Amygdala (tissue), 56 donors: ENCODE results near the gene TBCD.
"Not testable (repeated sequence)": the region's sequence is repeated elsewhere in the genome, so short reads cannot be mapped to it uniquely, and the experiment has no call there.

Source experiments
- DNase-seq, 56 donors: peaks; one replicate each; lab custom pipeline; 2025; lab: John Stamatoyannopoulos, UW

Gene TBCD

DNA sequence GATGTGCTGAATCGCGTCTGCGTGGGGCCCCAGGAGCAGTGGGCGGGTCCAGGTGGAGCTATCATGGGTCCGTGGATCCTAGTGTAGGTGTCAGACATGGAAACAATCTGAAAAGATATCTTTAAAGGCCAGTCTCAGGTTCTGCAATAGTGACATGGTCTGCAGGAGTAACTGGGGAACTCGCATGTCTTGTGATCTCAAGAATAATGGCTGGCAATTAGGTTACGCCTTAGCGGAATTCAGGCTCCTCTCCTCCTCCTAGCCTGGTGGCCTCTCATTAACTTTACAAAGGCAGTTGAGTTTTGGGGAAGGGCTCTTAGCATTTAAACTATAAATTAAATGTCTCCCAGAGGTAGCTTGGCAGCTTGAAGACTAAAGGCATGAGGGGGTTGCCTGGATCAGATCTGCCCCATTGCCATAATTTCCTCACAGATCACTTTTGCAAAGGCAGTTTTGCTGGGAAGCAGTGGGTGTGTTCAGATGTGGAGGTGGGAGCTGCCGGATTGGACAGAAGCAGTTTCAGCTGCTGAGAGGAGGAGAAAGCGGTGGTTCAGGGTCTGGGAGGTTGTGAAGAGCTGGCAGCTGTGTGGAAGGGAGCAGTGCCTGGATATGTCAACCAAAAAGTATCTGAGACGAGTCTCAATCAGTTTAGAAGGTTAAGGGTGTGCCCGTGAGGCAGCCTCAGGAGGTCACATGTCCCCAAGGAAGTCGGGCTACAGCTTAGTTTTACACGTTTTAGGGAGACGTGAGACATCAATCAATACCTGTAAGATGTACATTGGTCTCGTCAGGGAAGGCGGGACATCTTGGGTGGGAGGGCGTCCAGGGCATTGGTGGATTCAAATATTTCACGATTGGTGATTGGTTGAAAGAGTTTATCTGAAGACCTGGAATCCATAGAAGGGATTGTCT, 2.7 kb downstream of the TBCD start:
- peak in 10 of 56 donors; percentile 12 to 75 (median 52) for DNase-seq

GRCh38 chr17:82756166-82756565, 4.3 kb downstream of the TBCD start:
- DNase-seq = no peak

GRCh38 chr17:82765371-82765770, 13.5 kb downstream of the TBCD start:
- peak in 3 of 56 donors; percentile 12 to 17 (median 13) for DNase-seq

DNA sequence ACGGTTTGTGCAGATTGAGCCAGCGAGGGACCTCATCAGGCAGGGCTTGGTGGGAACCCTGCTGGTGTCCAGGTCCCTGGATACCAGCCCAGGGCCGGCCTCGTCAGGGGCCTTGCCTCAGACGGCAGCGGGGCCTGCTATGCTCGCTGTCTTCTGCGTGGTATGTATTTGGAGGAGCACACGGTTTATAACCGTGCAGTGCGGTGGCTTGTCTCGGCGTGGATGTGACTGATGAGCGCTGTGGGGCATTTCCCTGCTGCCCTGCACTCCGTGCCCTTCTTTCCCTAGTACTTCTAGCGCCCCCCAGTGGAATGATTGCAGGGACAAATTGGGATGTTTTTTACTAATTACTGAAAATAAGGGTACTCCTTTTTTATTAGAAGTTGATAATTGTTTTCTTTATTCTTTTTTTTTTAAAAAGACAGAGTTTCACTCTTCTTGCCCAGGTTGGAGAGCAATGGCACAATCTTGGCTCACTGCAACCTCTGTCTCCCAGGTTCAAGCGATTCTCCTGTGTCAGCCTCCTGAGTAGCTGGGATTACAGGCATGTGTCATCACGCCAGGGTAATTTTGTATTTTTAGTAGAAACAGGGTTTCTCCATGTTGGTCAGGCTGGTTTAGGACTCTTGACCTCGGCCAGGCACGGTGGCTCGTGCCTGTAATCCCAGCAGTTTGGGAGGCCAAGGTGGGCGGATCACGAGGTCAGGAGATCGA, 15.3 kb downstream of the TBCD start:
- DNase-seq = peak in 33 of 56 donors; percentile 3 to 77 (median 43)

- DNase-seq = no peak
Measured at GRCh38 chr17:82769041-82769440, 17.2 kb downstream of the TBCD start.

DNA sequence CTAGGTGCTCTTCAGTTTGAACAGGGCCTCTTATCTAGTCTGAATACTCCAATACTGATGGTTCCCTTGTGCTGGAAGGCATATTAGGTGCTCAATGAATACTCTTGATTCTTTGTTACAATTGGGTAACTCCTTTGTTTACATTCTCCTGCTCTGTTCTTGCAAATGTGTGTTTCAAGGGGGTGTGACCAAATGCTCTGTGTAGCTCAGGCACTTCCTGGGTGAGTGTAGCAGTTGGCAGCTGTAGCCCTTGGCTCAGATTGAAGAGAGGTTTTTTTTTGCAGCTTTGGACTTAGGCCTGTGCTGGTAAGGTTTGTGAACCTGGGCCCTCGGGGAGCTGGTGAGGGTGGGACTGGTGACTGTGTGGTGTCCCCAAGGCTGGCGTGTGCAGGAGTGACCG, 20.2 kb downstream of the TBCD start:
- DNase-seq = no peak

DNA sequence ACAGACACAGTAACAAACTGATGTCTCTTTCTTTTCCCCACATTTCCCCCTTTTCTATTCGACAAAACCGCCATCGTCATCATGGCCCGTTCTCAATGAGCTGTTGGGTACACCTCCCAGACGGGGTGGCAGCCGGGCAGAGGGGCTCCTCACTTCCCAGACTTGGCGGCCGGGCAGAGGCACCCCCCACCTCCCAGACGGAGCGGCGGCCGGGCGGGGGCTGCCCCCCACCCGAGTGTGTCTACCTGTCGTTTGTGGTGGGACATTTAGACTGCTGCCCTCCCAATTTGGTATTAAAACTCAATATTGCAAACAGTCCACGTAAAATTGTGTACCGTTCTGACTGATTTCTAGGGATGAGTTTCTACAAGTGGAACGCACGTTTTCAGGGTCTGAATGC, 22.6 kb downstream of the TBCD start:
- DNase-seq = not testable (repeated sequence)

DNA sequence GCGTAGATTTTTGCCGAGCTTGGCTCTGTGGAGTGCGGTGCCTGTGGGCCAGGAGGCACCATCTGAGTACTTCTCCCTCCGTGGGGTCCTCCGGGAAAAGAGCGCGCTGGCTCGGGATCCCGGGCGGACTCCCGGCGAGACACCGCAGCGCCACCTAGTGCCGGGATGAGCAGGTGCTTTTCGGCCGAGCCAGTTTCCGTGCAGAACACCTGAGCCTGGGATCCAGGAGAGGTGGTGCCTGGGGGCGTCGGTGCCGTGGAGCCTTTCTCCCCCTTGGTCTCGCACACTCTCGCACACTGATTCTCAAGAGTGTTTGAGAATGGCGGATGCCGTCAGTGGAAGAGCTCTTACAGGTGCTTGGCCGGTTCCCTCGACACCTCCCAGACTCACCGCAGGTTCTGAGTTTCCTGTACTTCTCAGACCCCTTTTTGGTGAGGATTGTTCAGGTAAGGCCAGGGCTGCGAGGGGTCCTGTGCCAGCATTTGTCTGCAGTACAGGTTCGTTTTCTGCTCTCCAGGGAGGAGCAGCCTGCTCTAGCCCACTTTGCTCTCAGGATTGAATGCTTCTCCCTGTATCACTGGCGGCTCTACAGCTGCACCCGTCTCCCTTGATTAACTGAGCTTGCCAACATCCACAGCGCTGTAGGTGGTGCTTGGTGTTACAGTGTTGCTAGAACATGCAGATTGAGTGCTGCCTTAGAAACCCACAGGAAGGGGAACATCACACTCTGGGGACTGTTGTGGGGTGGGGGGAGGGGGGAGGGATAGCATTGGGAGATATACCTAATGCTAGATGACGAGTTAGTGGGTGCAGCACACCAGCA, 23.3 kb downstream of the TBCD start:
- peak in 28 of 56 donors; percentile 13 to 71 (median 32) for DNase-seq

DNA sequence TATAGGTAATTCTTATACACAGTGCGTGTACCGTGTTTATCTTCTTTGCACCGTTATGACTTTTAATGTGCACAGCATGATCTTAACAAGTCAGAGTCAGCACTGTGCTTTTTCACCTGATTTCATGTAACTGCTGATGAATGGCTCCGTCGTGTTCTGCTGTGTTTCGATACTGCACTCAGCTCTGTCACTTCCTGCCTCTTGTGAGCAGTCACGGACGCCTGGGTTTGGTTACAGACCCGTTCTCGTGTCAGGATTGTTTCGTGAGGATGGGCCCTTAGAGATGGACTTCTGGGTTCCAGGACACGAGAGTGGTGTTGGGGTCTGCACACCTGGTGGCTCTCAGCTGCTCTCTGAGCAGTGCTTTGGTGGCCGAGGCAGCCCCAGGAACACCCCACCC, 24.6 kb downstream of the TBCD start:
- DNase-seq = no peak

- DNase-seq = peak in 1 of 56 donors; percentile 28
Measured at GRCh38 chr17:82777778-82778375, 26.0 kb downstream of the TBCD start.

- no peak for DNase-seq
Measured at GRCh38 chr17:82779541-82779940, 27.7 kb downstream of the TBCD start.

DNA sequence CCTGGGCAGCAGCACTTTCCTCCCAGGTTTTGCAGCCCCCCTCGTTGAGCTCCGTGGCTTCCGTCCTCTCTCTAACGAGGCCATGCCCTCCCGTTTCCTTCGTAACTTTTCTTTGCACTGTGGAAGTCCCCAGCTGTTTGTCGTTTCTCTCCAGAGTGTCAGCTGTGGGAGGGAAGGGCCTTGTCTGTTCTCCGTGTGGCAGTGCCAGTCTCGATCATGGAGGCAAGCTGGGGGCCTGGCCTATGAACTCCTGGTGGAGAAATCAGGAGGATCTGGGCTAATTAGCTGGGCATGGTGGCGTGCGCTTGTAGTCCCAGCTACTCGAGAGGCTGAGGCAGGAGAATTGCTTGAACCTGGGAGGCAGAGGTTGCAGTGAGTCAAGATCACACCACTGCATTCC, 28.3 kb downstream of the TBCD start:
- no peak for DNase-seq

- no peak for DNase-seq
Measured at GRCh38 chr17:82780971-82781893, 29.4 kb downstream of the TBCD start.

DNA sequence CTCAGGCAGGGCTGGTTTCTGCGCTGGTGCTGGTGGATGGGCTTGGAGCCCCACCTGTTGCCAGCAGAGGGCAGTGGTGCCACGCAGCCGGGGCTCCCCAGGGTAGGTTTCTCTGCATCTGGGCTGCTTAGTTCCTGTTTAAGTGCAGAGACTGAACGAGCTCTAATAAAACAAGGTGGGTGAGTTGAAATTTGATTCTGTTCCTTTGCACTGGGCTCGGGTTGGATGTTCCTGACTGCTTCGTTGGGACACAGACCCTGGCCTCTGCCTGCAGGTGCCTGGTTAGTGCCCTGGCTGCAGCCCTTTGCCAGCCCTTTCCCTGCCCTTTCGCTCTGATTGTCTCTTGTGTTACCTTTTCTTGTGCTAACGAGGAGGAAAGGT, 30.0 kb downstream of the TBCD start:
- peak in 49 of 56 donors; percentile 11 to 85 (median 56) for DNase-seq

DNA sequence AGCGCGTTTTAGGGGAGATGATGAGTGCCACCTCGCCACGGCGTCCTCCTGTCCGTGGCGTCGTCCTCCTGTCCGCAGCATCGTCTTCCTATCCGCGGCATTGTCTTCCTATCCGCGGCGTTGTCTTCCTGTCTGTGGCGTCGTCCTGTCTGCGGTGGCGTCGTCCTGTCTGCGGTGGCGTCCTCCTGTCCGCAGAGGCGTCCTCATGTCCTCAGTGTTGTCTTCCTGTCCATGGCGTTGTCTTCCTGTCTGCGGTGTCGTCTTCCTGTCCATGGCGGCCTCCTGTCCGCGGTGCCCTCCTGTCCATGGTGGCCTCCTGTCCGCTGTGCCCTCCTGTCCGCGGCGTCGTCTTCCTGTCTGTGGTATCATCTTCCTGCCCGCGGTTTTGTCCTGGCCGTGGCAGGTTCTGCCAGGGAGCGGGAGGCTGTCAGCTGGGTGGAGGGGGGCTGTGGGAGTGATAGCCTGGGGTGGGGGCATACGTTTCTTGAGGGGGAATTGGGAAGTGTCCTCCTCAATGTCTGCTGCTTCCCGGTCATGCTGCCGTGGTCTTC, 30.9 kb downstream of the TBCD start:
- DNase-seq = no peak

- no peak for DNase-seq
Measured at GRCh38 chr17:82783498-82783897, 31.6 kb downstream of the TBCD start.

DNA sequence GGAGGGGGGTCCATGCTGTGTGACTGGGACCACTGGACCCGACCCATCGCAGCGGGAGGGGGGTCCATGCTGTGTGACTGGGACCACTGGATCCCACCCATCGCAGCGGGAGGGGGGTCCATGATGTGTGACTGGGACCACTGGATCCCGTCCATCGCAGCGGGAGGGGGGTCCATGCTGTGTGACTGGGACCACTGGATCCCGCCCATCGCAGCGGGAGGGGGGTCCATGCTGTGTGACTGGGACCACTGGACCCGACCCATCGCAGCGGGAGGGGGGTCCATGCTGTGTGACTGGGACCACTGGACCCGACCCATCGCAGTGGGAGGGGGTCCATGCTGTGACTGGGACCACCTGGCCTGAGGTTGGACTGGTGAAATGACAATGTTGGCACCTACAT, 33.7 kb downstream of the TBCD start:
- DNase-seq = not testable (repeated sequence)

GRCh38 chr17:82786427-82786826, 34.6 kb downstream of the TBCD start:
- no peak for DNase-seq
